T-cell (primary cell): ENCODE results near the gene DCLRE1A. TPM values are rescaled to one million over a fixed set of nuclear protein-coding genes. Genes with fewer than 3 reads are reported as not detected.

ENCODE experiments used
- ATAC-seq, 4 experiments: fragments of 200-7000 bp in 3 of 4; fragments of 150-1000 bp in 1 of 4; cut with Tn5 transposase; replicated peaks in 1 of 4; 1 replicate in 3 of 4; 2 replicates in 1 of 4; pipeline ENCODE4 v1.10.0; 2021; ENCODE audit warnings: moderate library complexity in 3 of 4, mild to moderate bottlenecking in 2 of 4, moderate number of reproducible peaks in 1 of 4
- CTCF ChIA-PET, 2 donors: fragments of 300-600 bp; sonication (Branson Sonifier 250); formaldehyde crosslinking; loops; one replicate each; lab custom pipeline; 2022; ENCODE audit warnings: antibody characterized with exemption in 2 of 2; lab: Charles Lee
- POLR2A ChIA-PET, 2 donors: fragments of 300-600 bp; sonication (Branson Sonifier 250); formaldehyde crosslinking; loops; one replicate each; lab custom pipeline; 2022; ENCODE audit warnings: antibody characterized with exemption in 2 of 2; lab: Charles Lee
- DNase-seq, 35 experiments: peaks; one replicate each; pipeline versions ENCODE4 v3.0.0 to v3.0.0-alpha.2; 2013 to 2023
- H3K27ac ChIP-seq: one replicate; pipeline ENCODE4 v1.5.1; 2013; ENCODE audit warnings: low read length
- H3K27me3 ChIP-seq, 2 experiments: replicated peaks in 1 of 2; 1 replicate in 1 of 2; 2 replicates in 1 of 2; pipeline versions ENCODE4 v1.6.1 to v1.7.0; 2013; ENCODE audit warnings: low read length in 1 of 2, mixed read lengths in 1 of 2; ENCODE audit not compliant: control insufficient read depth in 2 of 2, insufficient read depth in 2 of 2; ENCODE audit errors: extremely low read depth in 1 of 2
- H3K36me3 ChIP-seq, 2 donors: 1 replicate in 1 of 2; 2 replicates in 1 of 2; pipeline versions ENCODE4 v1.6.1 to v1.7.0; 2013; ENCODE audit warnings: low read length in 1 of 2; ENCODE audit not compliant: control insufficient read depth in 2 of 2, insufficient read depth in 1 of 2; ENCODE audit errors: extremely low read depth in 1 of 2
- H3K4me1 ChIP-seq, 2 experiments: 1 replicate in 1 of 2; 2 replicates in 1 of 2; pipeline versions ENCODE4 v1.6.1 to v1.7.0; 2013; ENCODE audit warnings: low read length in 2 of 2, mixed read lengths in 1 of 2; ENCODE audit not compliant: insufficient read depth in 2 of 2, control insufficient read depth in 1 of 2; ENCODE audit errors: extremely low read depth in 1 of 2
- H3K4me3 ChIP-seq, 2 donors: 1 replicate in 1 of 2; 2 replicates in 1 of 2; pipeline versions ENCODE4 v1.5.1 to v1.7.0; 2013; ENCODE audit warnings: mild to moderate bottlenecking in 2 of 2, low read length in 1 of 2, moderate library complexity in 1 of 2; ENCODE audit not compliant: control insufficient read depth in 1 of 2; ENCODE audit errors: extremely low read depth in 1 of 2
- H3K9me3 ChIP-seq: 2 replicates; pipeline ENCODE4 v1.7.0; 2013
- H3K27ac Mint-ChIP-seq, 2 donors: one replicate each; pipeline ENCODE4 v1.8.0; 2020 to 2021; ENCODE audit warnings: mild to moderate bottlenecking in 2 of 2, mixed read lengths in 2 of 2
- H3K27me3 Mint-ChIP-seq, 2 donors: one replicate each; pipeline ENCODE4 v1.8.0; 2021 to 2022; ENCODE audit warnings: mixed read lengths in 2 of 2
- H3K36me3 Mint-ChIP-seq: one replicate; pipeline ENCODE4 v1.8.0; 2021; ENCODE audit warnings: mixed read lengths
- H3K4me1 Mint-ChIP-seq, 3 donors: one replicate each; pipeline ENCODE4 v1.8.0; 2020 to 2022; ENCODE audit warnings: mixed read lengths in 3 of 3, mild to moderate bottlenecking in 1 of 3
- H3K4me3 Mint-ChIP-seq, 3 donors: one replicate each; pipeline ENCODE4 v1.8.0; 2020 to 2022; ENCODE audit warnings: mild to moderate bottlenecking in 3 of 3, mixed read lengths in 3 of 3, moderate library complexity in 3 of 3
- H3K9me3 Mint-ChIP-seq, 3 donors: one replicate each; pipeline ENCODE4 v1.8.0; 2020 to 2022; ENCODE audit warnings: mixed read lengths in 3 of 3
- WGBS: methylation state at CpG from one replicate; pipeline ENCODE4 v1.1.5; 2013; ENCODE audit warnings: missing lambda C conversion rate; ENCODE audit not compliant: insufficient coverage; 5-methylcytosine and 5-hydroxymethylcytosine counted together
- total RNA-seq, 35 experiments: library from RNA in 6 of 35; stranded (reverse) in 6 of 35; fragments of 120-200 nt in 1 of 35; gene quantifications; one replicate each; pipeline versions ENCODE4 v1.2.1 to v1.2.4 and lab custom pipeline; 2013 to 2026

The DCLRE1A gene
- total RNA-seq, 5 donors from 2014 or later (not counting 1 experiment from before 2014, with no cell fraction given) = 2.5 to 4.8 (median 3.9) TPM

- peaks cover 28 to 46% of the 10 kb centered on the region in 2 donors for H3K27me3 Mint-ChIP-seq
- Histone ChIP-seq H3K4me3 (no peak overlapping the region), H3K27ac (no peak overlapping the region), H3K9me3 (no peaks in the 10 kb centered on the region), H3K27me3 (peaks cover 0 to 2% of the 10 kb centered on the region in 2 experiments), H3K4me1 (no peaks in the 10 kb centered on the region), H3K36me3 (no peaks in the 10 kb centered on the region)
- ATAC-seq (no peak), DNase-seq (no peak)
- H3K4me1 Mint-ChIP-seq = no peaks in the 10 kb centered on the region
- H3K27ac Mint-ChIP-seq = no peak overlapping the region
- no peaks in the 10 kb centered on the region for H3K36me3 Mint-ChIP-seq
- no peak overlapping the region for H3K4me3 Mint-ChIP-seq
- no CpG with 5 or more reads among the region's 2 CpGs for WGBS
- no peaks in the 10 kb centered on the region for H3K9me3 Mint-ChIP-seq
- POLR2A ChIA-PET = no interaction called here
- CTCF ChIA-PET = no interaction called here
Observed at GRCh38 chr10:113791691-113792090, 62.2 kb downstream of the DCLRE1A start.

GRCh38 chr10:113788604-113789083 lies 65.2 kb downstream of the DCLRE1A start:
- Histone ChIP-seq H3K36me3 (no peaks in the 10 kb centered on the region), H3K4me3 (no peak overlapping the region), H3K27ac (no peak overlapping the region), H3K4me1 (no peaks in the 10 kb centered on the region), H3K9me3 (no peaks in the 10 kb centered on the region), H3K27me3 (peaks cover 0 to 4% of the 10 kb centered on the region in 2 experiments)
- H3K9me3 Mint-ChIP-seq = no peaks in the 10 kb centered on the region
- DNase-seq = no peak
- WGBS = 60% methylated on average over 6 of the region's 9 CpGs
- H3K4me1 Mint-ChIP-seq = no peaks in the 10 kb centered on the region
- no peak for ATAC-seq
- no peaks in the 10 kb centered on the region for H3K36me3 Mint-ChIP-seq
- H3K27me3 Mint-ChIP-seq = peaks cover 12 to 28% of the 10 kb centered on the region in 2 donors
- POLR2A ChIA-PET = no interaction called here
- H3K27ac Mint-ChIP-seq = no peak overlapping the region
- H3K4me3 Mint-ChIP-seq = no peak overlapping the region
- CTCF ChIA-PET = interaction anchor here in 1 of 2 donors (0.6 to 1.8 kb wide), 2 partner anchors 9 to 11 kb away, joined by 3 to 5 read pairs; no protein-coding TSS in a partner anchor

Other genes starting within 250 kb of the DCLRE1A start
- not detected for gene NRAP, start 190.0 kb downstream of the DCLRE1A start, total RNA-seq
- 10 to 100 TPM in 4 of 5 donors, 1 to 10 TPM in 1; 9.7 to 15.9 (median 13.9) TPM for gene CASP7, start 174.2 kb downstream of the DCLRE1A start, total RNA-seq
- not detected for gene PLEKHS1, start 102.4 kb downstream of the DCLRE1A start, total RNA-seq
- gene NHLRC2, start 579 bp upstream of the DCLRE1A start, total RNA-seq = 10 to 100 TPM in 4 of 5 donors, 1 to 10 TPM in 1; 9.5 to 23.6 (median 19.4) TPM
- under 1 TPM; 0.09 to 0.90 (median 0.30) TPM for gene ADRB1, start 189.8 kb upstream of the DCLRE1A start, total RNA-seq